OCI-LY1 (cell line): ENCODE measurements around the gene CTTNBP2NL.

ENCODE experiments used
- CTCF ChIP-seq: fragments of 200-600 bp; sonication (generic), shearing (Covaris generic); IDR thresholded peaks from 2 replicates; pipeline ENCODE4 v1.5.1; 2017; ENCODE audit warnings: mild to moderate bottlenecking, antibody characterized with exemption, low read length, moderate library complexity, mixed read lengths
- EZH2 ChIP-seq: fragments of 200-600 bp; sonication (generic), shearing (Covaris generic); IDR thresholded peaks from 2 replicates; pipeline ENCODE4 v1.8.0; 2017; ENCODE audit warnings: borderline replicate concordance, mixed run types, mild to moderate bottlenecking, antibody characterized with exemption, low read length, moderate library complexity, mixed read lengths

DNA sequence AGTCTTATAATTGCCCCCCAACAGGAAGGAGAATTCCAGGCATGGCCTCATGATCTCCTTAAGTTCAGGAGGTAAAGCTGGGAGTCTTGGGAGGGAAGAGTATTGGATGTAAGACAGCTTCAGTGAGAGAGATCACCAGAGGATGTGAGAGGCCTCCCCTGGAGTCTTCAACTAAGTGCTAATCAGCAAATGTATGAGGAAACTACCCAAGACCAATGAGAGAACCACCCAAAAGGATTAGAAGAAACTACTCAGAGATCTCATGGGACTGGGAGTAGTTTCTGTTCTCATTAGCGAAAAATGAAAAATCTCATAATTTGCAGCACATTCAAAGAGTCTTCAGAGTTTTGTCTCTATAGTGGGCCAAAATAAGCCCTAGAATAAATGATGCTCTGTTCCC lies 76.1 kb downstream of the CTTNBP2NL start:
- no peak for TF ChIP-seq CTCF
- no peak for TF ChIP-seq EZH2
